Hair follicular keratinocyte (primary cell): ENCODE measurements around the gene AMPD2. TPM values are rescaled to one million over a fixed set of nuclear protein-coding genes. Genes with fewer than 3 reads are reported as not detected.

Experiments
- total RNA-seq: library from RNA; depleted of rRNA; stranded (reverse); fragments of >200 nt; gene quantifications from 2 replicates; pipeline ENCODE4 v1.2.3, GENCODE V29; 2015

AMPD2 gene
- total RNA-seq = 29.0 and 31.2 TPM in 2 replicates

GRCh38 chr1:109619576-109620400 lies at the start of gene AMPD2, which contains the start of gene GNAT2:
TSS of gene AMPD2 (plus strand) at chr1:109619837. CDS start at chr1:109621176, 1,339 bp downstream.
TSS of gene GNAT2 (minus strand) at chr1:109619616. CDS start at chr1:109612870, 6,746 bp downstream.

GRCh38 chr1:109655615-109656519 lies 36.2 kb downstream of the AMPD2 start, which contains the start of gene GSTM4:
TSS of gene GSTM4 (plus strand) at chr1:109656099. CDS start at chr1:109656390, 291 bp downstream.

GRCh38 chr1:109667452-109668122 lies 48.0 kb downstream of the AMPD2 start, which contains the start of gene GSTM2:
TSS of gene GSTM2 (plus strand) at chr1:109668057. CDS start at chr1:109668116, 59 bp downstream.

Other genes with a start within 250 kb of the AMPD2 start
- gene SORT1, start 221.9 kb upstream of the AMPD2 start, total RNA-seq = 0.80 and 2.7 TPM in 2 replicates
- 50.7 and 75.7 TPM in 2 replicates for gene PSMA5, start 193.4 kb upstream of the AMPD2 start, total RNA-seq
- not detected in 2 replicates for gene SYPL2, start 153.3 kb upstream of the AMPD2 start, total RNA-seq
- 2.4 and 4.3 TPM in 2 replicates for gene ATXN7L2, start 135.9 kb upstream of the AMPD2 start, total RNA-seq
- gene CYB561D1, start 125.7 kb upstream of the AMPD2 start, total RNA-seq = 2.5 and 4.6 TPM in 2 replicates
- 0.15 and 0.55 TPM in 2 replicates for gene AMIGO1, start 110.1 kb upstream of the AMPD2 start, total RNA-seq
- gene GPR61, start 80.0 kb upstream of the AMPD2 start, total RNA-seq = not detected in 2 replicates
- 11.3 and 11.6 TPM in 2 replicates for gene GNAI3, start 71.2 kb upstream of the AMPD2 start, total RNA-seq
- 0.08 TPM in 1 of 2 replicates, not detected in the other for gene GNAT2, start 221 bp upstream of the AMPD2 start, total RNA-seq
- gene GSTM4, start 36.3 kb downstream of the AMPD2 start, total RNA-seq = 5.7 and 7.3 TPM in 2 replicates
- 3.8 and 8.0 TPM in 2 replicates for gene GSTM2, start 48.2 kb downstream of the AMPD2 start, total RNA-seq
- 8.1 and 18.4 TPM in 2 replicates for gene GSTM1, start 68.0 kb downstream of the AMPD2 start, total RNA-seq
- not detected in 2 replicates for gene GSTM5, start 92.4 kb downstream of the AMPD2 start, total RNA-seq
- gene GSTM3, start 121.2 kb downstream of the AMPD2 start, total RNA-seq = 5.5 and 13.4 TPM in 2 replicates
- gene EPS8L3, start 144.1 kb downstream of the AMPD2 start, total RNA-seq = not detected in 2 replicates